HUES6 (cell line): Measurements from ENCODE around the gene DMBT1.

Source experiments
- H3K27ac ChIP-seq: 2 replicates; pipeline ENCODE4 v1.7.0; 2013; ENCODE audit warnings: low read depth, mild to moderate bottlenecking, low read length, inconsistent platforms
- H3K27me3 ChIP-seq: 2 replicates; pipeline ENCODE4 v1.6.1; 2013; ENCODE audit warnings: low read length; ENCODE audit not compliant: control insufficient read depth, insufficient read depth
- H3K36me3 ChIP-seq: 2 replicates; pipeline ENCODE4 v1.6.1; 2013; ENCODE audit warnings: low read length; ENCODE audit not compliant: control insufficient read depth, insufficient read depth
- H3K4me1 ChIP-seq: 2 replicates; pipeline ENCODE4 v1.6.1; 2013; ENCODE audit warnings: low read length; ENCODE audit not compliant: control insufficient read depth, insufficient read depth
- H3K4me3 ChIP-seq: 2 replicates; pipeline ENCODE4 v1.5.1; 2013; ENCODE audit warnings: low read depth, low read length
- H3K9ac ChIP-seq: one replicate; pipeline ENCODE4 v1.6.1; 2013; ENCODE audit warnings: mild to moderate bottlenecking, low read length
- H3K9me3 ChIP-seq: 2 replicates; pipeline ENCODE4 v1.6.1; 2013; ENCODE audit warnings: low read depth, low read length; ENCODE audit not compliant: control insufficient read depth, insufficient read depth

Gene DMBT1

DNA sequence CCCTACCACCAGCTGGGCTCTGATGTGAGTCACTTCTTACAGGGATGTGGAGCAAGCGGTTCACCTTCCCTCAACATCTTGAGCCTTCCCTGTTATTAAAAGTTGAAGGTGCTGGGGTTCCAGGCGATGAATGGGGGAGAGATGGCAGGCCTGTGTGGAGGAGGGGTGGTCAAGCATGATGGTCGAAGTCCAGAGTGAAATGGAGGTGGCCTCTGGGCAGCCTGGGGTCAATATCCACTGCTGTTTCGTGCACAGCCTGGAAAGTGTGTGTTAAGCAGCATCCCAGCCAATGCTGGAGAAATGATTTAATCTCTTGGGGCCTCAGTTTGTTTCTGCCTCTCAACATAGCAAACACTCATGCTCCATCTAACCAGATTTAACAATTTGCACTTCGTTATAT lies 33.7 kb upstream of the DMBT1 start:
- H3K36me3 ChIP-seq = no peaks in the 10 kb centered on the region
- no peak overlapping the region for H3K4me3 ChIP-seq
- H3K9me3 ChIP-seq = no peaks in the 10 kb centered on the region
- no peak overlapping the region for H3K9ac ChIP-seq
- no peaks in the 10 kb centered on the region; the same call in 1 of the 2 replicates for H3K4me1 ChIP-seq
- H3K27me3 ChIP-seq = no peaks in the 10 kb centered on the region
- H3K27ac ChIP-seq = no peak overlapping the region

GRCh38 chr10:122530177-122530576 lies 30.4 kb upstream of the DMBT1 start:
- no peaks in the 10 kb centered on the region for H3K9me3 ChIP-seq
- H3K9ac ChIP-seq = no peak overlapping the region
- no peaks in the 10 kb centered on the region for H3K27me3 ChIP-seq
- H3K36me3 ChIP-seq = no peaks in the 10 kb centered on the region
- no peak overlapping the region for H3K27ac ChIP-seq
- H3K4me1 ChIP-seq = no peaks in the 10 kb centered on the region; the same call in 1 of the 2 replicates
- no peak overlapping the region for H3K4me3 ChIP-seq

DNA sequence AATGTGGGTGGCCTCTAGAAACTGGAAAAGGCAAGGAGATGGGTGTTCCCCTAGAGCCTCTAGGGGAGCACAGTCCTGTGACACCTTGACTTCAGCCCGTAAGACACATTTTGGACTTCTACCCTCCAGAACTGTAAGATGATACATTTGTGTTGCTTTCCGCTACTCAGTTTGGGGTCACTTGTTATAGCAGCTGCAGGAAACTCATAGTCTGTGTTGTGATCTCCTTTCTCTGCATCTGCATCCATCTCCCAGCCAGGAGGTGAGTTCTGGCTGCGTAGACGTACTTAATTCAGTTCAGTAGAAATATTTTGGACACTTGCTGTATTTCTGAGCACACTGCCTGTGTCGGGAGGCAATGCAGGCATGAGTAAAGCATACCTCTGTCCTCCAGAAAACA lies 29.3 kb upstream of the DMBT1 start:
- no peaks in the 10 kb centered on the region for H3K9me3 ChIP-seq
- no peak overlapping the region for H3K4me3 ChIP-seq

DNA sequence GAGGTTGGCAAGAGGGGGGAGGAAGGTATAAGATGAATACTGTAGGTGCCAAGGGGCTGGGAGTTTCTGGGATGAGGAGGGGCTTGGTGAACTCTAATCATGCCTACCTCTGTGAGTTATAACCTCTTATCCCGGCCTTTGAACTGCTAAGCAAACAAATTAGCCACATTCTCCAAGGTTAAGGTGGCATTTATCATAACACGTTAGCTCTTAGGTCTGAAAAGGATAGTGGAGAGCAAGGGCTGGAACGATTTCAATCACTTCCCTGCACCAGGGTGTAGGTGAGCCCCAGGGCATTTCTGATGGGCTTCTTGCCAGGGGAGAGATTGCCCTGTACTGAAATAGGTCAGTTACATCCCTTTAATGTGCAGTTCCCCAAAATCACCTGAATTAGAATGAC lies 28.6 kb upstream of the DMBT1 start:
- no peak overlapping the region for H3K9ac ChIP-seq
- no peaks in the 10 kb centered on the region for H3K36me3 ChIP-seq
- H3K27ac ChIP-seq = no peak overlapping the region
- H3K4me3 ChIP-seq = no peak overlapping the region
- H3K9me3 ChIP-seq = no peaks in the 10 kb centered on the region
- H3K4me1 ChIP-seq = no peaks in the 10 kb centered on the region; the same call in 1 of the 2 replicates
- H3K27me3 ChIP-seq = no peaks in the 10 kb centered on the region

More for the DNA sequence above, 29.3 kb upstream of the DMBT1 start:
- Histone ChIP-seq H3K36me3 (no peaks in the 10 kb centered on the region), H3K9ac (no peak overlapping the region), H3K27ac (no peak overlapping the region), H3K27me3 (no peaks in the 10 kb centered on the region), H3K4me1 (no peaks in the 10 kb centered on the region; the same call in 1 of the 2 replicates)

DNA sequence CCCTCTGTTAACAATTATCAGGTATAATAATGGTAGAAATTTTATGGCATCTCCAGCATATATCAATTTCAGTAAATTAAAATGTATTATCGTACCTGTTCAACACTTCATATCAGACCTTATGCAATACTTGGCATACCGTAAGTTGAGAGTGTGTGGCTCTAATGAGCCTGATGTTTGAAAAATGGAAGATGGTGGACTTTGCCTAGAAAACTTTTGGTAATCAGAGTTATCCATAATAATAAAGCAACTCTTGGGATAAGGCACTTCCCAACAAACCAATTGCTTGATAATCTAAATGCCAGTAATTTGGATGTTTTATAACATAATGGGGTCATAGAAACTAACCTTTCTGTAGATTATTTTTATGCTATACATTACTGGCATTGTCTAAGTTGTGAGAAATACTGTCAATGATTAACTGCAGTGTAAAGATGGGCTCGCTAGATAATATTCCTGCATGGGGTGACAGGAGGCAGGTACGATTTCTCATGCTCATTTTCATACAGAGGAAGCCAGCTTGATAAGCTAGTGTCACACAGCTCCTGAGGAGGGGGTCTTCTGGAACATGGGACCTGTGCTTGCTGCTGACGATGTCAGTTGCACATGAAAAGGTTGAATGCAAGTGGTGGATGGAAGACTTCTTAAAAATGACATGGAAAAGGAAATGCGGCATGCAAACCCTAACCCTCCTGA lies 27.8 kb upstream of the DMBT1 start:
- H3K27me3 ChIP-seq = no peaks in the 10 kb centered on the region
- H3K27ac ChIP-seq = no peak overlapping the region
- H3K9me3 ChIP-seq = no peaks in the 10 kb centered on the region
- H3K36me3 ChIP-seq = no peaks in the 10 kb centered on the region
- H3K9ac ChIP-seq = no peak overlapping the region
- H3K4me1 ChIP-seq = no peaks in the 10 kb centered on the region
- no peak overlapping the region for H3K4me3 ChIP-seq

GRCh38 chr10:122537545-122537944 lies 23.0 kb upstream of the DMBT1 start:
- Histone ChIP-seq H3K4me1 (no peaks in the 10 kb centered on the region), H3K4me3 (no peak overlapping the region), H3K36me3 (no peaks in the 10 kb centered on the region), H3K27ac (no peak overlapping the region), H3K9ac (no peak overlapping the region), H3K27me3 (no peaks in the 10 kb centered on the region), H3K9me3 (no peaks in the 10 kb centered on the region)

GRCh38 chr10:122541541-122542002 lies 19.0 kb upstream of the DMBT1 start:
- Histone ChIP-seq H3K27ac (no peak overlapping the region), H3K4me3 (no peak overlapping the region), H3K27me3 (no peaks in the 10 kb centered on the region), H3K9ac (no peak overlapping the region), H3K36me3 (no peaks in the 10 kb centered on the region), H3K4me1 (no peaks in the 10 kb centered on the region), H3K9me3 (no peaks in the 10 kb centered on the region)

DNA sequence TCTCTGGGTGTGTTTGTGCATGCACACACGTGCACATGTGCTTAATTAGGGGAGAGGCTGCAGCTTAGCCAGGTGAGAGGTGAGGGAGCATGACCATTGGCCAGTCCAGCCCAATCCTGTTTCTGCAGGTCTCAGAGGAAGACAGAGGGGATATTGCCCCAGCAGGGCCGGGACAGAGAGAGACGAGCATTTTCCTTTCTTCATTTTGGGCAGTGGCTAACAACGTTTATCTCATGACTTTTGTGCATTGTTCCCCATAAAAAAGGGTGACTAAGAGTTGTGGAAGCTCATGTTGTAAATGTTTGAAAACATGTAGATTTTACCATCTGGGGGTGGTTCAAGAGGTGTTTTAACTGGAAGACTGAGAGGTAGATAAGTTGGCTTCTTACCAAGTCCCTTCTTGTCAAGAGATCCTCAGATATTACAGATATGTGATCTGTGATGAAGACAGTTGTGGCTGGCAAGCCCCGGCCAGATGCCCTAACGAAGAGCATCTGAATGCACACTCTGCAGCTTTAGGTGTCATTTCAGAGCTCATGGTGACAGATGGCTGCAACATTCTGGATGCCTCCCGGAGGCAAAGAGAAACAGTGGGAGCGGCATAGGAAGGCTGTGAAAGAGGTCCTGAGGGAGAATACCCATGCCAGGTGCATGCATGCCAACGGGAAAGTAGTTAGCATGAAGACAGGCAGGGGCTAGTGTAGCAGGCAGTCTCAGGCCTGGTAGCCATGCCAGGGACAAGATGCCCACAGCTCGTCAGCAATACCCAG lies 16.7 kb upstream of the DMBT1 start:
- H3K27ac ChIP-seq = no peak overlapping the region
- no peaks in the 10 kb centered on the region for H3K36me3 ChIP-seq
- no peak overlapping the region for H3K4me3 ChIP-seq
- H3K4me1 ChIP-seq = no peaks in the 10 kb centered on the region
- H3K9me3 ChIP-seq = no peaks in the 10 kb centered on the region
- no peak overlapping the region for H3K9ac ChIP-seq
- H3K27me3 ChIP-seq = no peaks in the 10 kb centered on the region

- no peak overlapping the region for H3K27ac ChIP-seq
- no peaks in the 10 kb centered on the region for H3K9me3 ChIP-seq
- H3K4me3 ChIP-seq = no peak overlapping the region
- H3K27me3 ChIP-seq = no peaks in the 10 kb centered on the region
- no peaks in the 10 kb centered on the region for H3K36me3 ChIP-seq
- no peak overlapping the region for H3K9ac ChIP-seq
- H3K4me1 ChIP-seq = no peaks in the 10 kb centered on the region
These were observed 16.1 kb upstream of the DMBT1 start for GRCh38 chr10:122544493-122544892.

DNA sequence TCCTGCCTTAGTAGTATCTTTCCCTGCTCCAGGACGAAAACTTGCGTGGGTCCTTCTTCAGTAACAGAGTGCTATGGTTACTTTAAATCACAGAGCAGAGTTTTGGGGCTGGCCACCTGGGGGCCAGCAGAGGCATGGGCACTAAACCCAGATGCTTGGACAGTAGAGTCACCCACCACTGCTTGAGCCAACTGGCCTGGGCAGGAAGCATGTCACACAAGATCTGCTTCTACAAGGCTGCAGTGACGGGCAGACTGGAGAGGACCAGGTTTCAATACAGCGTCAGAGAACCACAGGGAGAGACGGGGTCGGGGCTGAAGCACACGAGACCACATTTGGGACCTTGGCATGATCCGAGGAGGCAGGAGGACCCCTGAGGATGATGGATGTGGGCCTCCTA lies 14.3 kb upstream of the DMBT1 start:
- Histone ChIP-seq H3K27me3 (no peaks in the 10 kb centered on the region), H3K27ac (no peak overlapping the region), H3K9me3 (no peaks in the 10 kb centered on the region), H3K9ac (no peak overlapping the region), H3K4me1 (no peaks in the 10 kb centered on the region), H3K4me3 (no peak overlapping the region), H3K36me3 (no peaks in the 10 kb centered on the region)

DNA sequence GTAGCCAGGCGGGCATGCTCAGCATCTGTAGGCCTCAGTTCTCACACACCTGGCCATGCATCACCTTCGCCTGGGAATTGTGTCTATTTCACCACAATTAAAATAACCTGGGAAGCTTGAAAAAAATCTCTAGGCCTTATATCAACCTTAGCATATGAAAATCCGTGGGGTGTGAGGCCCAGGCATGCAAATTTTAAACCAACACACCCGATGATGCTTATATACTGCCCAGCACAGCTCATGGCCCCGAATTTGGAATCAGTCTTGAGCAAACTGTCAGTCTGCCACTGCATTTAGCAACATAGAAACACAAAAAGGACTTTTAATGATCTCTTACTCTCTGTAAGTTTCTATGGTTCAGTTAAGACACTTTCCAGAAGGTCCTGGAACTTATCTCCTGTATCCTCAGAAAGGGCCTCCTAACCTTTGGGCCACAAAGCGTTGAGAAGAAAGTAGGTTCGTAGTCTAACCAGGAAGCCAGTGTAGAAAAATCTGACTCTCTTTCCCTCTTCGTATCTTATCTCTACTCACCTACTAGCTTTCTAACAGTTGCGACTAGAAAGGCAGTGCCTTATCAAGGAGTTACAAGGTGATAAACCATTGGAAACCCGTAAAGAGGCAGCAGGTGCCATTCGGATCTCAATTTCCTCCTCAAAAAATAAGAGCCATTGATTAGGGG lies 12.0 kb upstream of the DMBT1 start:
- Histone ChIP-seq H3K9ac (no peak overlapping the region), H3K9me3 (no peaks in the 10 kb centered on the region), H3K36me3 (no peaks in the 10 kb centered on the region), H3K4me1 (no peaks in the 10 kb centered on the region), H3K4me3 (no peak overlapping the region), H3K27ac (no peak overlapping the region), H3K27me3 (no peaks in the 10 kb centered on the region)
